GM08714 (cell line): ENCODE results near the gene TLR1.

Experiments used
- H3K4me3 ChIP-seq: fragments of 200-500 bp; sonication (Bioruptor generic); 2 replicates; pipeline ENCODE4 v1.5.1; 2014; ENCODE audit warnings: mild to moderate bottlenecking, low read length, inconsistent platforms
- ZNF274 ChIP-seq: IDR thresholded peaks from 2 replicates; pipeline ENCODE4 v1.6.1; 2012; ENCODE audit warnings: mild to moderate bottlenecking, low read depth, low read length

Gene TLR1

DNA sequence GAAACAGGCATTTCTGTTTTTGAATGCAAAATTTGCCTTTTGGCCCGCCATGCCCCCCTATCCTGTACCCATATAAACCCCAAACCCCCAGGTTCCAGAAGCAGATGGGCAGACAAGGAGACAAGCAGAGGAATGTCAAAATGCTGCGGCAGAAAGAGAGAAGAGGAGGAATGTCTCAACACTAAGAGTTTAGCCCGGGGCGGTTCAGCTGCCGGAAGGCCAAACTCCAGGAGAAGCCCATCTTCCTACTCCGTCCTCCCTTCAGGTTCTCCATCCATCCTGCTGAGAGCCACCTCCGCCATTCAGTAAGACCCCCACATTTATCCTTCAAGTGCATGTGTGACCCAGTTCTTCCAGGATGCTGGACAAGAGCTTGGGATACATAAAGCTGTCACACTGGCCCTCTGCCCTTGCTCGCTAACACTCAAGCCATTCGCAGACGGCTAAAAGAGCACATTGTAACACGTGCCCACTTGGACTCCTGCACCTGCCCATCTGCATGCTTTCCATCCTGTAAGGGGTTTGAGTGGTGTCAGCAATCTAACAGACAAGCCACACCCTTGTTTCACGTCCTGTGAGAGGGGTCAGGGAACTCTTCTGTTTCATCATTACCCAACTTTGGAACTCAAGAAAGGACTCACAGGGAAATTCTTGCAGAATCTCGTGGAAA lies 53.1 kb downstream of the TLR1 start:
- no peak for TF ChIP-seq ZNF274
- H3K4me3 ChIP-seq = no peak overlapping the region

DNA sequence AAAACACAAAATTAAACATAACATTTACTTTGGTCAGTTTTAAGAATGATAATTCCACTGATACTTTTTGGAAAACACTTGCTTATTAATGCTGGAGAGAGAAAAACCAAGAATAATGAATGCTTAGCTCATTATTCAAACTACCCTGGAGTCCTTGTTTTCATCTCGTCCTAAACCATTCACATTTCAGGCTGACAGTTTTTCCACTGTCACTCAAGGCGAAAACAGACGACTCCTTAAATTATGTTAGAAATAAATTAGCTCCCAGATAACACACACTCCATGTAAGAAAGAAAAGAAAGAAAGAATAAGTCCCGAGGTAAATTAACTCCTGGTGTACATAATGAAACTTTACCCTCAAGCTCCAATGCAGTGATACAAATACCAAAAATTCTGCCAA lies 55.3 kb downstream of the TLR1 start:
- H3K4me3 ChIP-seq = no peak overlapping the region
- TF ChIP-seq ZNF274 = no peak

DNA sequence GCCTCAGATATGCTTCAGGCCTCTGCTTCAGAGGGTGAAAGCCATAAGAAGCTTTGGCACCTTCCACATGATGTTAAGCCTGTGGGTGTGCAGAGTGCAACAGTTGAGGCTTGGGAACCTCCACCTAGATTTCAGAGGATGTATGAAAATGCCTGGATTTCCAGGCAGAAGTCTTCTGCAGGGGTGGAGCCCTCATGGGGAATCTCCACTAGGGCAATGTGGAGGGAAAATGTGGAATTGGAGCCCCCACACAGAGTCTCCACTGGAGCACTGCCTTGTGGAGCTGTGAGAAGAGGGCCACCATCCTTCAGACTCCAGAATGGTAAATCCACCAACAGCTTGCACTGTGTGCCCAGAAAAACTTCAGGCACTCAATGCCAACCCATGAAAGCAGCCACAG lies 57.0 kb downstream of the TLR1 start:
- H3K4me3 ChIP-seq = no peak overlapping the region
- TF ChIP-seq ZNF274 = no peak
